Immature natural killer cell (primary cell): ENCODE results near the gene UBTD2. TPM values are rescaled to one million over a fixed set of nuclear protein-coding genes. Genes with fewer than 3 reads are reported as not detected.
A peak's percentile ranks its signal among the peaks of the same experiment; 100 is the strongest.
"Not testable (repeated sequence)": the region's sequence is repeated elsewhere in the genome, so short reads cannot be mapped to it uniquely, and the experiment has no call there.

Source experiments
- DNase-seq, 3 donors: peaks; one replicate each; pipeline ENCODE4 v3.0.0; 2022; ENCODE audit warnings: mixed read lengths in 1 of 3
- H3K27ac Mint-ChIP-seq, 6 donors: one replicate each; pipeline ENCODE4 v1.8.0; 2020; ENCODE audit warnings: mixed read lengths in 6 of 6, mild to moderate bottlenecking in 5 of 6, inconsistent platforms in 4 of 6, moderate library complexity in 3 of 6
- H3K27me3 Mint-ChIP-seq, 3 donors: one replicate each; pipeline ENCODE4 v1.8.0; 2020 to 2021; ENCODE audit warnings: low read depth in 3 of 3, mild to moderate bottlenecking in 3 of 3, mixed read lengths in 3 of 3, moderate library complexity in 3 of 3, inconsistent platforms in 1 of 3
- H3K36me3 Mint-ChIP-seq, 3 donors: one replicate each; pipeline ENCODE4 v1.8.0; 2020; ENCODE audit warnings: mixed read lengths in 3 of 3, inconsistent platforms in 2 of 3, mild to moderate bottlenecking in 2 of 3
- H3K4me1 Mint-ChIP-seq, 2 donors: one replicate each; pipeline ENCODE4 v1.8.0; 2020; ENCODE audit warnings: inconsistent platforms in 2 of 2, mild to moderate bottlenecking in 2 of 2, mixed read lengths in 2 of 2, moderate library complexity in 1 of 2
- H3K4me3 Mint-ChIP-seq, 5 donors: one replicate each; pipeline ENCODE4 v1.8.0; 2020; ENCODE audit warnings: mild to moderate bottlenecking in 5 of 5, mixed read lengths in 5 of 5, inconsistent platforms in 3 of 5, moderate library complexity in 3 of 5
- H3K9me3 Mint-ChIP-seq, 6 donors: one replicate each; pipeline ENCODE4 v1.8.0; 2020; ENCODE audit warnings: mild to moderate bottlenecking in 6 of 6, mixed read lengths in 6 of 6, inconsistent platforms in 4 of 6, moderate library complexity in 3 of 6
- polyA plus RNA-seq, 3 donors: library from polyadenylated mRNA; unstranded; fragments of 300-500 nt; fragmentation: Illumina TruSeq; gene quantifications; one replicate each; pipeline ENCODE4 v1.2.3, GENCODE V29; 2021

The UBTD2 gene
- polyA plus RNA-seq, 3 donors from 2014 or later, result 1.5 TPM

- H3K9me3 Mint-ChIP-seq, result peaks cover 0 to 12% (median 3%) of the 10 kb centered on the region in 6 donors
- H3K36me3 Mint-ChIP-seq, result no peaks in the 10 kb centered on the region
- no peak for DNase-seq
- H3K4me1 Mint-ChIP-seq, result no peaks in the 10 kb centered on the region
- peaks cover 0 to 12% (median 3%) of the 10 kb centered on the region in 3 donors for H3K27me3 Mint-ChIP-seq
- H3K27ac Mint-ChIP-seq, result no peak overlapping the region
- H3K4me3 Mint-ChIP-seq, result no peak overlapping the region
Measured at GRCh38 chr5:172303572-172304335, 20.2 kb upstream of the UBTD2 start.

DNA sequence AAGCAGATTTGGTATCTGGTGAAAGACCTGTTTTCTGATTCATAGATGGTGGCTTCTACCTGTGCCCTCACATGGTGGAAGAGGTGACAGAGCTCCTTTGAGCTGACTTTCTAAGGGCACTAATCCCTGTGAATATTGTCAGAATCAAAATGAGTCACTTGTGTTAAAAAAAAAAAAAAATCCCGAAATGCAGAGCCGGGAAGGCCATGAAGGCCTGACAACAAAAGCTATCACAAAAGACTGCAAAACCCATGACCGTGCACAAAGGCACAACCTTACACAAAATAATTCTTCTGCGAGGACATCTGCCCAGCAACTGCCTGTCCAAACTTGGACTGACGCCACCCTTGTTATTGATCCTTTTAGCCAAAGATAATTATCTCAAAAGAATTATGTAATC is 19.6 kb upstream of the UBTD2 start:
- H3K27ac Mint-ChIP-seq, result no peak overlapping the region
- no peak overlapping the region for H3K4me3 Mint-ChIP-seq
- no peak for DNase-seq
- peaks cover 0 to 12% (median 3%) of the 10 kb centered on the region in 3 donors for H3K27me3 Mint-ChIP-seq
- H3K4me1 Mint-ChIP-seq, result no peaks in the 10 kb centered on the region
- H3K36me3 Mint-ChIP-seq, result no peaks in the 10 kb centered on the region
- H3K9me3 Mint-ChIP-seq, result peaks cover 0 to 12% (median 3%) of the 10 kb centered on the region in 6 donors

- no peak overlapping the region for H3K27ac Mint-ChIP-seq
- peaks cover 0 to 12% (median 3%) of the 10 kb centered on the region in 6 donors for H3K9me3 Mint-ChIP-seq
Measured at GRCh38 chr5:172302047-172302710, 18.6 kb upstream of the UBTD2 start.

DNA sequence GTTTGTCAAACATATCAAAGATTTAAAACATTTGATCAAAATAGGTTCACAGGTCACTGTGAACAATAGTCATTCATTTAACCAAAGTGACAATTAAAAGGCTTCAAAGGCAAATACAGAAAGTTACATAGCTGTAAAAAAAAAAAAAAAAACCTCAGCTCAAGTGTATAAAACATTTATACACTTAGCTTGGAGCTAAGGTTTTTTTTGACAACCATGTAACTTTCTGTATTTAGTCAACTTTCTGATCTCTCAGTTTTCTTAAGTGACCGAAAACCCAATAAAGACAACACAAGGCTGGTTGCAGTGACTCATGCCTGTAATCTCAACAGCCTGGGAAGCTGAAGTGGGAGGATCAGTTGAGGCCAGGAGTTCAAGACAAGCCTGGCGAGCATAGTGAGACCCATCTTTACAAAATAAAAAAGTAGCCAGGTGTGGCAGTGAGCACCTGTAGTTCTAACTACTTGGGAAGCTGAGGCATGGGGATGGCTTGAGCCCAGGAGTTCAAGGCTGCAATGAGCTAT is 16.4 kb upstream of the UBTD2 start:
- no peaks in the 10 kb centered on the region for H3K4me1 Mint-ChIP-seq
- H3K36me3 Mint-ChIP-seq, result no peaks in the 10 kb centered on the region

More at GRCh38 chr5:172302047-172302710, 18.6 kb upstream of the UBTD2 start:
- peaks cover 0 to 12% (median 3%) of the 10 kb centered on the region in 3 donors for H3K27me3 Mint-ChIP-seq
- no peak for DNase-seq
- no peaks in the 10 kb centered on the region for H3K36me3 Mint-ChIP-seq
- no peaks in the 10 kb centered on the region for H3K4me1 Mint-ChIP-seq
- no peak overlapping the region for H3K4me3 Mint-ChIP-seq

GRCh38 chr5:172294831-172295230 is 11.3 kb upstream of the UBTD2 start:
- no peaks in the 10 kb centered on the region for H3K9me3 Mint-ChIP-seq
- no peaks in the 10 kb centered on the region for H3K4me1 Mint-ChIP-seq
- no peak for DNase-seq
- H3K36me3 Mint-ChIP-seq, result no peaks in the 10 kb centered on the region
- H3K27ac Mint-ChIP-seq, result no peak overlapping the region
- H3K4me3 Mint-ChIP-seq, result no peak overlapping the region
- peaks cover 0 to 3% (median 2%) of the 10 kb centered on the region in 3 donors for H3K27me3 Mint-ChIP-seq

More for the DNA sequence above, 16.4 kb upstream of the UBTD2 start:
- Mint-ChIP-seq H3K27ac (no peak overlapping the region), H3K9me3 (peaks cover 0 to 3% (median 0%) of the 10 kb centered on the region in 6 donors), H3K4me3 (no peak overlapping the region), H3K27me3 (peaks cover 0 to 3% (median 3%) of the 10 kb centered on the region in 3 donors)
- no peak for DNase-seq

GRCh38 chr5:172293745-172294342 is 10.3 kb upstream of the UBTD2 start:
- Mint-ChIP-seq H3K9me3 (no peaks in the 10 kb centered on the region), H3K27ac (no peak overlapping the region), H3K36me3 (no peaks in the 10 kb centered on the region), H3K27me3 (peaks cover 0 to 3% (median 2%) of the 10 kb centered on the region in 3 donors), H3K4me3 (no peak overlapping the region), H3K4me1 (no peaks in the 10 kb centered on the region)
- no peak for DNase-seq

- Mint-ChIP-seq H3K27ac (peak overlapping the region in 1 of 6 donors; percentile 45), H3K4me3 (no peak overlapping the region)
Measured at GRCh38 chr5:172293054-172293744, 9.6 kb upstream of the UBTD2 start.

DNA sequence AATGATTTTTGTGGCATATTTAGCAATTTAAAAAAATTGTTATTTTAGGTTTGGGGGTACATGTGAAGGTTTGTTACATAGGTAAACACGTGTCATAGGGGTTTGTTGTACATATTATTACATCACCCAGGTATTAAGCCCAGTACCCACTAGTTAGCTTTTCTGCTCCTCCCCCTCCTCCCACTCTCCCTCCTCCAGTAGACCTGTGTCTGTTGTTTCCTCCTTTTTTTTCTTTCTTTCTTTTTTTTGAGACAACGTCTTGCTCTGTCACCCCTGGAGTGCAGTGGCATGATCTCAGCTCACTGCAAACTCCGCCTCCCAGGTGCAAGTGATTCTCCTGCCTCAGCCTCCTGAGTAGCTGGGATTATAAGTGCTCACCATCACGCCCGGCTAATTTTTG is 8.3 kb upstream of the UBTD2 start:
- H3K9me3 Mint-ChIP-seq, H3K4me1 Mint-ChIP-seq, H3K27me3 Mint-ChIP-seq, H3K4me3 Mint-ChIP-seq, H3K36me3 Mint-ChIP-seq, DNase-seq: not testable (repeated sequence)
- peak overlapping the region in 1 of 6 donors; percentile 58 for H3K27ac Mint-ChIP-seq

More at GRCh38 chr5:172293054-172293744, 9.6 kb upstream of the UBTD2 start:
- H3K36me3 Mint-ChIP-seq, result no peaks in the 10 kb centered on the region
- H3K4me1 Mint-ChIP-seq, result no peaks in the 10 kb centered on the region
- no peaks in the 10 kb centered on the region for H3K9me3 Mint-ChIP-seq
- peaks cover 0 to 3% (median 2%) of the 10 kb centered on the region in 3 donors for H3K27me3 Mint-ChIP-seq
- peak; percentile 55 to 67 (median 63) for DNase-seq

GRCh38 chr5:172288465-172288864 is 4.9 kb upstream of the UBTD2 start:
- Mint-ChIP-seq H3K4me1 (peaks cover 6 to 9% of the 10 kb centered on the region in 2 donors), H3K27ac (no peak overlapping the region), H3K4me3 (no peak overlapping the region), H3K9me3 (no peaks in the 10 kb centered on the region), H3K27me3 (peaks cover 2 to 6% (median 5%) of the 10 kb centered on the region in 3 donors), H3K36me3 (no peaks in the 10 kb centered on the region)
- no peak for DNase-seq

GRCh38 chr5:172287140-172287539 is 3.6 kb upstream of the UBTD2 start:
- not testable (repeated sequence) for H3K36me3 Mint-ChIP-seq, H3K9me3 Mint-ChIP-seq, H3K4me3 Mint-ChIP-seq, DNase-seq, H3K27me3 Mint-ChIP-seq, H3K27ac Mint-ChIP-seq
- peaks cover 15 to 19% of the 10 kb centered on the region in 2 donors for H3K4me1 Mint-ChIP-seq

- H3K27me3 Mint-ChIP-seq, result peaks cover 2 to 3% (median 3%) of the 10 kb centered on the region in 3 donors
- H3K4me3 Mint-ChIP-seq, result peak overlapping the region; percentile 84 to 89 (median 84)
- H3K9me3 Mint-ChIP-seq, result no peaks in the 10 kb centered on the region
- no peak for DNase-seq
- H3K36me3 Mint-ChIP-seq, result peaks cover 0 to 3% (median 0%) of the 10 kb centered on the region in 3 donors
- peaks cover 20 to 26% of the 10 kb centered on the region in 2 donors for H3K4me1 Mint-ChIP-seq
- H3K27ac Mint-ChIP-seq, result peak overlapping the region in 3 of 6 donors; percentile 0 to 74 (median 63)
Measured at GRCh38 chr5:172285226-172286143, 1.9 kb upstream of the UBTD2 start.

DNA sequence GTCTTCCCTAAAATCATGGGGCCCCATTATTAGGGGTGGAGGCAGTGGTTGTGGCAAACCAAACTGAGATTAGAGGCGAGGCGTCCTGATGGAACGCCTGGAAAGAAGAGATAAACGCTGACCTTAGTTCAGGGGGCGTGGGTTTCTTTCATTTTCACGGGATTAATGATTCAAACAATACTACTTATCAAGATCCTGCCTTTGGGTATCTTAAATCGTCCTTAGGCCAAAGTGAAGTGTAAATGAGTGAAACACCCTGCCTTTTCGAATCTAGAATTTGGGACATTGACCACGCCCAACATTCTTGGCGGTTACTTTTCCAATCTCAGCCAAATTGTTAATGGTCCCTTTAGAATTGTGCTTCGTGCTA is 1.0 kb upstream of the UBTD2 start:
- peaks cover 2 to 3% (median 3%) of the 10 kb centered on the region in 3 donors for H3K27me3 Mint-ChIP-seq
- H3K4me3 Mint-ChIP-seq, result peak overlapping the region; percentile 84 to 89 (median 84)
- H3K4me1 Mint-ChIP-seq, result peaks cover 20 to 26% of the 10 kb centered on the region in 2 donors
- H3K27ac Mint-ChIP-seq, result peak overlapping the region in 4 of 6 donors; percentile 0 to 74 (median 47)
- DNase-seq, result no peak
- no peaks in the 10 kb centered on the region for H3K9me3 Mint-ChIP-seq
- H3K36me3 Mint-ChIP-seq, result peaks cover 0 to 3% (median 0%) of the 10 kb centered on the region in 3 donors
